ENCODE results near the gene VPS33B. TPM values are rescaled to one million over a fixed set of nuclear protein-coding genes. Genes with fewer than 3 reads are reported as not detected.

Gene VPS33B
- total RNA-seq (2021) (17.7 and 19.5 TPM in 2 replicates), Bru-seq, nascent RNA (percentile 61 among the genes with signal in this experiment), BruChase-seq, experiment 1, labeled RNA remaining after a 2-hour chase (percentile 74 among the genes with signal in this experiment), BruChase-seq, experiment 2, labeled RNA remaining after a 6-hour chase (percentile 75 among the genes with signal in this experiment)
- long read RNA-seq, transcript VPS33B-201 (23 exons, 2,767 nt): major isoform, 24 of 34 reads
- long read RNA-seq, partial matches to known transcripts: 3 of 34 reads
- long read RNA-seq, other reads (novel, unspliced or antisense): 5 of 34 reads

DNA sequence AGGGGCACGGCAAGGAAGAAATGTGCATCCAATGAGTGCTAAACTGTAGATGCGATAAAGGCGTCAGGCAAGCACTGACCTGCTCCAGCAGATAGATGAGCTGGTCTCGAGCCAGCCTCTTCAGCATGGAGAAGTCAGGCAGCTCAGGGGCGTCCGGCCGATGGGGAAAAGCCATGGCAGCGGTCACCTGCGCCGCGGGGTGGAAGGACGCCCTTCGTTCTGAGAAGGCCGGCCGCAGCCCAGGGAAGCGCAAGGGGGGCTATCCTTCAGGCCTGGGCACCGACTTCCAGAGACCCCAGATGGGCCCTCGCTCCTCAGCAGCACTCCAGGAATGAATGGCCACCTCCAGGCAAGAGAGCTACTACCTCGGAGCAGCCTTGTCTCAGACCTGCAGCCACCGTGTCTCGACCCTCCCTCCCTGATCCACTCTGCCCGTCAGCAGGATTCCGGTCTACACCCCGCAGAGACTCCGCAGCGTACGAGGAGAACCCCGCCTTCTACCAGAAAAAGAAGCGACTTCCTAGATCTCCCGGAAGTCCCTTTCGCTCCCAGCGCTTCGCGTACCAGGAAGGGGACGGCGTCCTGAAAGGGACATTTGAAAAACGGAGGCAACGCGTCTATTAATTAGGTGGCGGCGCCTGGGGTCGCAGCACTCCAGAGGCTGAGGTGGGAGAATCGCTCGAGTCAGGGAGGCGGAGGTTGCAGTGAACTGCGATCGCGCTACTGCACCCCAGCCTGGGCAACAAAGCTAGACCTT is at the start of gene VPS33B:
Gene VPS33B (minus strand): TSS at position 520 of the 757 bp plus-strand sequence. CDS start 345 bp downstream, at position 175.
- peak within 1 kb of the TSS; percentile 76 for H3K27ac ChIP-seq (ENCODE audit: low read depth, low read length, poor library complexity, severe bottlenecking)
- H3K9me3 ChIP-seq (ENCODE audit: low read depth, low read length, poor library complexity, severe bottlenecking): no peaks in the 10 kb centered on the region
- no peaks in the 10 kb centered on the region for H3K36me3 ChIP-seq (ENCODE audit: insufficient read depth, low read length, poor library complexity, severe bottlenecking)
- BruUV-seq (replicated peaks): TSS peak; percentile 67
- peak within 1 kb of the TSS; percentile 90 for H3K4me3 ChIP-seq (ENCODE audit: low read depth, low read length, poor library complexity, severe bottlenecking)
- H3K4me1 ChIP-seq (ENCODE audit: insufficient read depth, low read length, poor library complexity, severe bottlenecking): peaks cover 3% of the 10 kb centered on the region
- intact Hi-C loops (cut with micrococcal nuclease; ENCODE audit: unreplicated experiment): no loop called here
- CTCF ChIA-PET: interaction anchor here (0.6 to 0.9 kb wide), 3 partner anchors 27 to 251 kb away, joined by 3 to 5 read pairs (median 4); no protein-coding TSS in a partner anchor
- TF ChIP-seq, protein P1, sequence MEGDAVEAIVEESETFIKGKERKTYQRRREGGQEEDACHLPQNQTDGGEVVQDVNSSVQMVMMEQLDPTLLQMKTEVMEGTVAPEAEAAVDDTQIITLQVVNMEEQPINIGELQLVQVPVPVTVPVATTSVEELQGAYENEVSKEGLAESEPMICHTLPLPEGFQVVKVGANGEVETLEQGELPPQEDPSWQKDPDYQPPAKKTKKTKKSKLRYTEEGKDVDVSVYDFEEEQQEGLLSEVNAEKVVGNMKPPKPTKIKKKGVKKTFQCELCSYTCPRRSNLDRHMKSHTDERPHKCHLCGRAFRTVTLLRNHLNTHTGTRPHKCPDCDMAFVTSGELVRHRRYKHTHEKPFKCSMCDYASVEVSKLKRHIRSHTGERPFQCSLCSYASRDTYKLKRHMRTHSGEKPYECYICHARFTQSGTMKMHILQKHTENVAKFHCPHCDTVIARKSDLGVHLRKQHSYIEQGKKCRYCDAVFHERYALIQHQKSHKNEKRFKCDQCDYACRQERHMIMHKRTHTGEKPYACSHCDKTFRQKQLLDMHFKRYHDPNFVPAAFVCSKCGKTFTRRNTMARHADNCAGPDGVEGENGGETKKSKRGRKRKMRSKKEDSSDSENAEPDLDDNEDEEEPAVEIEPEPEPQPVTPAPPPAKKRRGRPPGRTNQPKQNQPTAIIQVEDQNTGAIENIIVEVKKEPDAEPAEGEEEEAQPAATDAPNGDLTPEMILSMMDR (conservative IDR thresholded peaks at IDR 0.05; ENCODE audit: low read depth, low read length): no peak
- TF ChIP-seq EZH2 (IDR thresholded peaks at IDR 0.05; ENCODE audit: borderline replicate concordance, low read depth, low read length, poor library complexity, severe bottlenecking): no peak
- DNase-seq (ENCODE audit: low spot score): peak; percentile 96
- POLR2A ChIA-PET (ENCODE audit: low non-redundant PET): no interaction called here
- H3K27me3 ChIP-seq (replicated peaks; ENCODE audit: insufficient read depth, low read depth, low read length, poor library complexity): no peaks in the 10 kb centered on the region

DNA sequence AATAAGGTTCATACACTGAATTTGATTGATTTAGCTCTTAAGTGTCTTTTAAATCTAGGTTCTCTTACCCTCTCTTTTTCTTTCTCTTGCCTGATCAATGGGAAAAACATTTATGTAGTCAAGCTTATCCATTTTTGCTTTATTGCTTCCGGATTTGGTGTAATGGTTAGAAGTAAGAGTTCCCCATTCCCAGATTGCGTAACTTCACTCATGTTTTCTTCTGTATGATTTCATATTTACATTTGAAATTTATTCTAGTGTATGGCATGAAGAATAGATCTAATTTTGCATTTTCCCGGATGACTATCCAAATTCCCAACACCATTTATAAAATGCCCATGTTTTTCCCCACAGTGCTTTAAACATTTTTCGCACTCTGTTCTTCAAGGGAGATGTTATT is 49.8 kb upstream of the VPS33B start:
- no peak for DNase-seq (ENCODE audit: low spot score)
- H3K27me3 ChIP-seq (replicated peaks; ENCODE audit: insufficient read depth, low read depth, low read length, poor library complexity): no peaks in the 10 kb centered on the region
- no peak overlapping the region for H3K4me3 ChIP-seq (ENCODE audit: low read depth, low read length, poor library complexity, severe bottlenecking)
- no peak for TF ChIP-seq EZH2 (IDR thresholded peaks at IDR 0.05; ENCODE audit: borderline replicate concordance, low read depth, low read length, poor library complexity, severe bottlenecking)
- no peaks in the 10 kb centered on the region for H3K36me3 ChIP-seq (ENCODE audit: insufficient read depth, low read length, poor library complexity, severe bottlenecking)
- ChIA-PET CTCF (no interaction called here), POLR2A (ENCODE audit: low non-redundant PET) (no interaction called here)
- no peak overlapping the region for H3K27ac ChIP-seq (ENCODE audit: low read depth, low read length, poor library complexity, severe bottlenecking)
- no peaks in the 10 kb centered on the region for H3K9me3 ChIP-seq (ENCODE audit: low read depth, low read length, poor library complexity, severe bottlenecking)
- BruUV-seq (replicated peaks): no TSS peak
- H3K4me1 ChIP-seq (ENCODE audit: insufficient read depth, low read length, poor library complexity, severe bottlenecking): no peaks in the 10 kb centered on the region
- intact Hi-C loops (cut with micrococcal nuclease; ENCODE audit: unreplicated experiment): no loop called here

DNA sequence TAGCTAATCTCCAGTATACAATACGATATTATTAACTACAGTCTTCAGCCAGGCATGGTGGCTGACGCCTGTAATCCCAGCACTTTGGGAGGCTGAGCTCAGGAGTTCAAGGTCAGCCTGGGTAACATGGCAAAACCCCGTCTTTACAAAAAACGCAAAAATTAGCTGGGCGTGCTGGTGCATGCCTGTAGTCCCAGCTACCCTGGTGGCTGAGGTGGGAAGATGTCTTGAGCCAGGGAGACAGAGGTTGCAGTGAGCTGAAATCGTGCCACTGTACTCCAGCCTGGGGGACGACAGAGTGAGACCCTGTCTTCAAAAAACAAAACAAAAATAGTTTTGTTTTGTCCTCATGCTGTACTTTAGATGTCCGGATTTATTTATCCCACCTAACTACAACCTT is 48.5 kb upstream of the VPS33B start:
- intact Hi-C loops (cut with micrococcal nuclease; ENCODE audit: unreplicated experiment): no loop called here
- H3K4me3 ChIP-seq (ENCODE audit: low read depth, low read length, poor library complexity, severe bottlenecking): no peak overlapping the region
- H3K27me3 ChIP-seq (replicated peaks; ENCODE audit: insufficient read depth, low read depth, low read length, poor library complexity): no peaks in the 10 kb centered on the region
- no peaks in the 10 kb centered on the region for H3K9me3 ChIP-seq (ENCODE audit: low read depth, low read length, poor library complexity, severe bottlenecking)
- H3K36me3 ChIP-seq (ENCODE audit: insufficient read depth, low read length, poor library complexity, severe bottlenecking): no peaks in the 10 kb centered on the region
- H3K27ac ChIP-seq (ENCODE audit: low read depth, low read length, poor library complexity, severe bottlenecking): no peak overlapping the region
- H3K4me1 ChIP-seq (ENCODE audit: insufficient read depth, low read length, poor library complexity, severe bottlenecking): no peaks in the 10 kb centered on the region
- no TSS peak for BruUV-seq (replicated peaks)
- no peak for TF ChIP-seq EZH2 (IDR thresholded peaks at IDR 0.05; ENCODE audit: borderline replicate concordance, low read depth, low read length, poor library complexity, severe bottlenecking)
- POLR2A ChIA-PET (ENCODE audit: low non-redundant PET): no interaction called here
- DNase-seq (ENCODE audit: low spot score): no peak
- CTCF ChIA-PET: no interaction called here

DNA sequence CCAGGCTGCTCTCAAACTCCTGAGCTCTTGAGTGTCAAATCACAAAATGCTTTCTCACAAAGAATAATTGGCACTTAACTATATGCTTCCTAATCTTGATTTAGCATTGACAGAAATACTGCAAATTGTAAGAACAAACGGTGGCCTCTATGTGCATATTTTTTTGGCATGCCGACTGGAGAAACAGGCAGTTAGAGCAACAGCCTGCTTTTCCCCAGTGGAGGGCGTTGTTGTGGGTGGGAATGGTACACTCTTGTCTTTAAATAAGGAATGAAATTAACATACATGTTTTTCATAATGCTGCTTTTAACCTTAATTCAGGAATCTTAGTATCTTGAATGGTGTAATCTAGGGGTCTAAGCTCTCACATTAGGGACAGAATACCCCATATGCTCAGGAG is 46.6 kb upstream of the VPS33B start:
- DNase-seq (ENCODE audit: low spot score): no peak
- H3K4me3 ChIP-seq (ENCODE audit: low read depth, low read length, poor library complexity, severe bottlenecking): no peak overlapping the region
- H3K27ac ChIP-seq (ENCODE audit: low read depth, low read length, poor library complexity, severe bottlenecking): no peak overlapping the region
- TF ChIP-seq, protein P1 (conservative IDR thresholded peaks at IDR 0.05; ENCODE audit: low read depth, low read length): peak; percentile 36; the same call in 1 of the 2 replicates
- TF ChIP-seq EZH2 (IDR thresholded peaks at IDR 0.05; ENCODE audit: borderline replicate concordance, low read depth, low read length, poor library complexity, severe bottlenecking): no peak
- no TSS peak for BruUV-seq (replicated peaks)
- POLR2A ChIA-PET (ENCODE audit: low non-redundant PET): no interaction called here
- intact Hi-C loops (cut with micrococcal nuclease; ENCODE audit: unreplicated experiment): no loop called here
- H3K27me3 ChIP-seq (replicated peaks; ENCODE audit: insufficient read depth, low read depth, low read length, poor library complexity): no peaks in the 10 kb centered on the region
- no peaks in the 10 kb centered on the region for H3K4me1 ChIP-seq (ENCODE audit: insufficient read depth, low read length, poor library complexity, severe bottlenecking)
- no peaks in the 10 kb centered on the region for H3K36me3 ChIP-seq (ENCODE audit: insufficient read depth, low read length, poor library complexity, severe bottlenecking)
- CTCF ChIA-PET: interaction anchor here (0.7 kb wide), 1 partner anchor 14 kb away, joined by 3 read pairs; no protein-coding TSS in a partner anchor
- H3K9me3 ChIP-seq (ENCODE audit: low read depth, low read length, poor library complexity, severe bottlenecking): no peaks in the 10 kb centered on the region
